ENCODE data around the gene MESP2.
A peak's percentile ranks its signal among the peaks of the same experiment; 100 is the strongest.

The MESP2 gene

DNA sequence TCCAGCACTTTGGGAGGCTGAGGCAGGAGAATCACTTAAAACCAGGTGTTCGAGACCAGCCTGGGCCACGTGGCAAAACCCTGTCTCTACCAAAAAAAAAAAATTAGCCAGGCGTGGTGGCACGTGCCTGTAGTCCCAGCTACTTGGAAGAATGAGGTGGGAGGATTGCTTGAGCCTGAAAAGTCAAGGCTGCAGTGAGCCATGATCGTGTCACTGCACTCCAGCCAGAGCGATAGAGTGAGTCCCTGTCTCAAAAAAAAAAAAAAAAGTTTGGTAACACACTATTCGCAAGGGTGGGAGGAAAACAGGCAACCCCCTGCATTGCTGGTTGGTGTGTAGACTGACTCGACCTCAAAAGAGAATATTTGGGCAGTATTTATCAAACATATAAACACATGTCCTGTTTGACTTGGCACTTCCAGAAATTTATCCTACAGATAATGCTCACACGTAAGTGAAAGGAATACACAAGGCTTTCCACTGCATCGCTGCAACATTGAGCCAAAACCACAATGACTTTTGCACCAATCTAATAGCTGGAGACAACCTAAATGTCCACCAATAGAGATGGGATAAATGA is 41.7 kb downstream of the MESP2 start:
- no peak for DNase-seq (ENCODE audit: low spot score)

DNA sequence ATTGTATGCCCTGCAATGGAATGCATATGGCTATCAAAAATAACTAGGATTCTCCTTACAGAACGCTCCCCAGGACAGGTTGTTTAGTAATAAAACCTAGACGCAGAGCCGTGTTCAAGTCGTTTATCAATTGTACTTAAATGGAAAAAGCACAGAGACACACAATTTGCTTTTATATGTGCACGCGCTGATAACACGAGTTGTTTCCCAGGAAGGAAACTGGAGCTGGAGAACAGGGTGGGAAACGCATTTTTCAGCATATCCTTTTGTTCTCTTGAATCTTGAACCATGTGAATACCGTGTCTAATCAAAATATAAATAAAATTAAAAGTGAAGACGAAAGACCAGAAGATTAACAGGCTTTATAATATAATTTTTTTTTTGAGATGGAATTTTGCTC is 42.2 kb downstream of the MESP2 start:
- DNase-seq (ENCODE audit: low spot score): no peak

DNA sequence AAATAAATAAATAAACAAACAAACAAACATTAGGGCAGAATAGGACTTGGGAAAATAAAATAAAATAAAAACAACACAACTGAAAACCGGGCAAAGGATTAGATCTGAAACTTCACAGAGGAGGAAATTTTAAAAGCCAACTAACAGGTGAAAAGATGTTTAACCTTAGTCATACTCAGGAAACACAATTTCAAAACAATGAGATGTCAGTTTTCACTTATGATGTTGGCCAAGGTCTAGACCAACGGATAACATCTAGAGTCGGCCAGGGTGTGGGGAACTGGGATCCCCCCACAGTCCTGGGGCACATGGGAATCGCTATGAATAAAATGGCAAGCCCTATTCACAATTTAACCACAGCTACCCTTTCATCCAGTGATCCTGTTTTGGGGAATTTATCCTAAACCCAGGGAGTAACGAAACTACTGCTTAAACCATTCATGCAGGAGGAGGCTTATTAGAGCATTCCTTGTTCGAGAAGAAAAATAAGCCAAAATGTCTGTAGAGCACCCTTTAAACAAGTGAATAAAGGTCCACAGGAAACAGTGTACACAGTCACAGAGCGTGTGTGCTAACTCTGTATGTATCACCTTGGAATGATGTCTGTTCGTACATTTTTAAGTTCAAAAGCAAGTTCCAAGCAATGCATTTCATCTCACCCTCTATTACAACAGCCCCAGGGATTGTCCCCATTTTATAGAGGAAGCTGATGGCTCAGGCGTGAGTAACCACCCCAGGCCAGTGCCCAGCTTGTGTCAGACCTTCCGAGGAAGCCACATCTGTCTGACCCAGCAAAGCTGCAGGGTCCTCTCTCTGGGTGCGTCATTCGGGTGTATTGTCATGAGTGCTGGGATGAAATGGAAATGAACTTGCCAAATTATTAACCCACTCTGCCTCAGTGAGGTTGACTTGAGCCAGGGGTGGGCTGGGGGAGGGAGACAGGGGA is 44.8 kb downstream of the MESP2 start:
- DNase-seq (ENCODE audit: low spot score): peak; percentile 91

DNA sequence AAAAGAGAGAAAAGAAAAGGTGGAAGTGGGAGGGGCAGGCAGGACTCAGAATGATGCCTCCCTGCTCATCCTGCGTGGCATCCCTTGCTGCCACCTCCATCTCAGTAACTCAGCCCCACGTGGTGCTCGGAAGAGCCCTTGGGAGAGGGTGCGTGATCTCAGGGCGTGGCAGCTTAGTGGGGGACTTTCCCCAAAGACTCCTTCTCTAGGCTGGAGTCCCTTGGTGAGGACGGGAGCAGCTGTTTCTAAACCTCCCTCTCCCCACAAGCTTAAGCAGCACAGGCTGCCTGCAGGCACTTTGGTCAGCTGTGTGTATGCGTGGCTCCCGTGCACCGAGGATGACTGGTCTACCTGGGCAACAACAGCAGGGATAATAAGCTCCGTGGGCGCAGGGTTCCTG is 45.9 kb downstream of the MESP2 start:
- peak; percentile 42 for DNase-seq (ENCODE audit: low spot score)

DNA sequence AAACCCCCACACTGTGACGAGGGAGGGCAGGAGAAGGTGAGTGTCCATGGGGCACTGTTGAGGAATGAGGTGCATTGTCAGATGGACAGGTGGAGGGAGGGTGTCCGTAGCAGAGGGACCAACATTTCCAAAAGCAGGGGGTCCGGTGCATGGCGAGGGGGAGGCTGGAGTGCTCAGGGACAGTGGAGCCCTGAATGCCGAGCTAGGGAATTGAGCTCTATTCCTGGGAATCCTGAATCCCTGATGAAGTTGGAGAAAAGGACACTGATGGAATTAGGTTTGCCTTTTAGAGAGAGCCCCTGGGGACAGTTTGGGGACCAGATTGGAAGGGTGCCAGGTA is 46.4 kb downstream of the MESP2 start:
- DNase-seq (ENCODE audit: low spot score): no peak

DNA sequence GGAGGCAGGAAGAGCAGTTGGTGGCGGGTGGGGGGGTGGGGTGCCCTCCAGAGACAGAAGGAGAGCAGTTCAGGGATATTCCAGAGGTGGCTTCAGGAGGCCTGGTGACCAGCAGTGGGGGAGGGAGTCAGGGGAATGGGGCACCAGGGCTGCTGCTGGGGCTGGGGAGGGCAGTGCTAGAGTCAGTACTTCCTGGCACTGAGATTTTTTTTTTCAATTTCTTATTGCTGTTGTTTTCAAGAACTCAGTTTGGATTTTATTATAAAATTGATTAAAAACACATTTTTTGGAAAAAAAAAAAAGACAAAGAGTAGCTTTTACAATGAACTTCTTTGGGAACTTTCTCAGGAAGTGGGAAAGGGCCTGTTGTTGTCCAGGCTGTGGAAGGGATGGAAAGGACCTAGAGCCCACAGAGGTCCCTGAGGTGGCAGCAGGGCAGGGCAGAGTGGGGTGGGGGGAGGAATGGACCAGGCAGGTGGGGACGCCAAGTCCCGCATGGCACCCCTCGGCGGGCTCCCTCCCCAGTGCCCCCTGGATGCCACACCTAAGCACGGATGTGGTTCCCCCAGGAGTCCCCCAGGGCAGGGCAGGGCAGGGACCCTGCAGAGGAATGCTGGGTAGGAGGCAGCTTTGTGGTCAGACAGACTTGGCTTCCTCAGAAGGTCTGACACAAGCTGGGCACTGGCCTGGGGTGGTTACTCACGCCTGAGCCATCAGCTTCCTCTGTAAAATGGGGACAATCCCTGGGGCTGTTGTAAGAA is 47.0 kb downstream of the MESP2 start:
- peak; percentile 74 for DNase-seq (ENCODE audit: low spot score)

DNA sequence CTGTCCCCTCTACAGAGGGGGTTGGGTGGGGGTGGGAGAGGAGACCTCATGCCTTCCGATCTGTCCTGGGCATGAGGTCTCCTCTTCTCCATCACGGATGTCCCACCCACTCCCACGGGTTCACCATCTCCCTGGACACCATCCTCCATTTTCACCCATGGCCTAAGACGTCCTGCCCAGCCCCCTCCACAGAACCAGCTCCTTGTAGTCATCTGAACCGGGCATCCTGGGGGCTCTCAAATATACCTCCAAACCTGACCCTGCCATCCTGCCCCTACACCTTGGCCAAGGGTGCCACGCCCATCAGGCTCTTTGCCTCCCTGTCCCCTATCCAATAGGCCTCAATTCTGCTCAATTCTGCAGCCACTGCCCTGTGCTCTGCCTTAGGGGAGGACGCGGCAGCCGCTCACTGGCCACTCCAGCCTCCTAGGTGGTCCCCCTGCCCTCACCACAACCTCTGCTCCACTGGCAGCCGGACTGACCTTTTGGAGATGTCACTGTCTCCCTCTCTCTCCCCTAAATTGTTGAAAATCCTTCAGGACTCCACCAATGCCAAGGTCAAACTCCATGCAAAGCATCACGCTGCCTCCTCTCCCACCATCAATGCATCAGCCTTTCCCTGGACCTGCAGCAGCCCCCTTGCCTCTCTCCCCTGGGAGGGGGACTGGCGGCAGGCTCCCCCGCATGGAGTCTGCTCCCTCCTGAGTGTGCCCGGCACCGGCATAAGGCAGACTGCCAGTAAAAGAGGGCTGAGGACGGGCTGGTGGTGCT is 47.9 kb downstream of the MESP2 start:
- no peak for DNase-seq (ENCODE audit: low spot score)

DNA sequence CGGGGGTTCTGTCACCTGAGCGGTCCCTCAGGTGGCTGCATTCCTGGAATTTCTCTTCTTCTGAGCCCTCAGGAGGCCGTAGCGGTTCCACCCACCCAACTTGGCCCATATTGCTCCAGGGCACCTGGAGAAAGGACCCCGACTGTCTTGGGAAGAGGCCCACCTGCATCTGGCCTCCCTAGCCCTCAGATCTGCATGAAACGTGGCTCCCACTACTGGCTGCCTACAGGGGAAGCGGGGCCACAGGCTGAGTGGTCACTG is 48.4 kb downstream of the MESP2 start:
- no peak for DNase-seq (ENCODE audit: low spot score)

DNA sequence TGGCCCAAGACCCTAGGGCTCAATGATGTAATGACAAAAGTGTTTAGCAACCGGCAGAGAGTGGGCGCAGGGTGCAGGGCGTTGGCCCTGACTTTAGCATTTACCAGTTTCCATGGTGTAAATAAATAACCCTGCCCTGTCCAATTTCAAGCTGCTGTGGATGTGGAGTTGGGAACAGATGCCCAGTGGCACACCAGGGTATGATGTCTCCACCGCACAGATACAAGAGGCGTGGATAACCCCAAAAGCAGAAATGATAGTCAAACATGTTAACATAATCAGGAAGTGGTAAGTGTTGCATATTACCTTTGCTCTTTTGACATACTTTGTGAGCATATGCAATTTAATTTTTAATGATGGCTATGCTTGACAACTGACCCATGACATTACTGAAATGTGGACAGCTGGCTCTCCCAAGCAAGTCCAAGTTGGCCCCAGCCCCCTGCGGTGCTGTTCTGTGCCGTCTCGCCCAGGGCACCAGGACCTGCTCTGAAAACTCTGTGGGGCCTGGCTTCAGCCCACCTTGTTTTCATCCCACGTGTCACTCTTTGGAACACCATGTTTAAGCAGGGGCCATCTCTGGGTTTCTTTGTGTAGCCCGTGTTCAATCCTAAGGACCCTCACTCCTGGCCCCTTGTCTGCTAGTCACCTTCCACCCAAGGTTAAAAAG is 49.3 kb downstream of the MESP2 start:
- DNase-seq (ENCODE audit: low spot score): no peak

DNA sequence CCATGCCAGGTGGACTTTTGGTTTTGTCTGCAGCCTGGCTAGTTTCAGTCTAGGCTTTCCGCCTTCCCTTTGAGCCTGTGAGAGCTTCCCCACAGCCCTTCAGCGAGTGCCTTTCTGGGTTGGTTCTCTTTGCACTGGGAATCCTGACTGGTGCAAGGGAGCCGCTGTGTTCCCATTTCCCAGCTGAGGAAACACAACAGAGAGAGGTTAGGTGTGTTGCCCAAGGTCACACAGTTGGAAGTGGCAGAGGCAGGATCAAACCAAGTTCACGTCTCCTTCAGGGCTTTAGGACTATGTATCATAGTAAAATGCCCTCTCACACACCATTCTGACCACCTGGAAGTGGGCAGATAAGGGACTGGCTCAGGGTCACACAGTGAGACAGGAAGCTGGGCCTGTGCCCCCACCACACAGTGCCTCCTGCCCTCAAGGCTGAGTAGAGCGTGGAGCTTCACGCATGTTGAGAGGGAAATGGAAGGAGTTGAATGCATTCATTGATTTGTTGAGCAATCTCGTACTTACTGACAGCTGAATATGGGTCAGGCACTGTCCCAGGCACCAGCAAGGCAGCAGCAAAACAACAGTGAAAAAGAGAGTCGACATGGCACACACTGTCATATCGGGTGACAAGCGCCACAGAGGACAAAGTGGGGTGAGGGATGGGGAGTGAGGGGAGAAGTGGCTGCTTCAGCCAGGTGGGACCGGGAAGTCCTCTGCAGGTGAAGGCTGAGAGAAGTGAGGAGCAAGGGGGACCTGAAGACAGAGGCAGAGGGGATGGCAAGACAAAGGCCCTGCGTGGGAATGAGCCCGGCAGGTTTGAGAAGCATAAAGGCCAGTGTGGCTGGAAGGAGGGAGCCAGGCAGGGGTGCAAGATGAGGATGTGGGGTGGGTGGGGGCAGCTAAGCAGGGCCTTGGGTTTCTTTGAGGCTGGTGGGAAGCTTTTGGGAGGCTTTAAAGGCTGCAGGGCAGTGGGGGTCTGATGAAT is 50.8 kb downstream of the MESP2 start:
- no peak for DNase-seq (ENCODE audit: low spot score)

DNA sequence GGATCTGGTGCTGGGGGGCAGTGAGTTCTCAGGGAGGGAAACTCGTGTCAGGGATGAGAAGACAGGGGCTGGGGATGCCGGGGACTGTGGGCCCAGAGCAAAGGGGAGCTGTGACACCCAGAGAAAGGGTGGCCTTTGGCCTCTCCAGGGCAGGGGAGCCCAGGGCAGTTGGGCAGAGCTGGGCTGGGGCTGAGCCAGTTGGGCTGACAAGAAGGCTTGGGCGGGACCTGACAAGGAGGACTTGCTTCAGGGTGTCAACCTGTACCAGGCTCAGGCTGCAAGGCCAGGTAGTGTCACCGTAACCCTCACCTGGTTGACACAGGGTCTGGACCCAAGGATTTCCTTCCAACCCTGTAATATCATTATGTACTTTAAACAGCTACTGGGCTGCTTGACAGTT is 51.7 kb downstream of the MESP2 start:
- no peak for DNase-seq (ENCODE audit: low spot score)
